Esophagus squamous epithelium (tissue), 4 donors: ENCODE results near the gene ADGRG7.

Experiments used
- POLR2A ChIP-seq, 4 donors: fragments of 450-650 bp; IDR thresholded peaks; one replicate each; pipeline ENCODE4 v1.6.1; 2017; ENCODE audit warnings: antibody characterized with exemption in 4 of 4, mild to moderate bottlenecking in 4 of 4, moderate library complexity in 3 of 4
- TF ChIP-seq, protein P1 (sequence below), 6 experiments: fragments of 450-650 bp in 4 of 6; fragments of 200-600 bp in 2 of 6; sonication (generic) in 2 of 6; IDR thresholded peaks; one replicate each; pipeline ENCODE4 v1.5.1; 2016 to 2019; ENCODE audit warnings: antibody characterized with exemption in 6 of 6, mild to moderate bottlenecking in 4 of 6, moderate library complexity in 4 of 6

DNA sequence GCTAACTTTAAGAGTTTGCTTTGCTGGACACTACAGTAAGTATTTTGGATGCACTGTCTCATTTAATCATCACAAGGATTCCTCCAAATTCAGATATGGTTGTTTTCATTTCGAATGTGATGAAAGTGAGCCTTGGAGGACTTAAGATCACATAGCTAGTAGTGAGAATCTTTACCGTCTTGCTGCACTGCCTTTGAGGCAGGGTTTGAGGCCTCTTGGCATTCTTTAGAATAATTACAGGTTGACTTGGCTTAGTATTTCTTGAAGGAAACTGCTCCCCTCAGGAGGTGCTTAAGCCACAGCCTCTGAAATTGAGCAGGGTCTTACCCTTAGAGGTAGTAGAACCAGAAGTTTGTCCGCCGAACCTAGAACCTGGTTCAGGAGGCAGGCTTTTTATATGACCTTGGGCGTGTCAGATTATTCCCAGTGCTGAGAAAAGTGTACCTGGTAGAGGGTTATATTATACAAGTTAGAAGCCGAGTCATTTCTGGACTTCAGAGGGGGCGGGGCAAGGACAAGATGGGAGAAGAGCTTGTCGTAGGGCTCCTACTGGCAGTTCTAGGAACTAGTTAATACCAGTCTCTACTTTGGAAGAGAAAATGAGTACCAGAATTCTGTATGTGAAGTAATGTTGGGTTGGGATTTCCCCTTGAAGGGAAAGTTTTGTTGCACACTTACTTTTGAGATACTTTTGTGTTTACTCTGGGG is 101.0 kb downstream of the ADGRG7 start:
- TF ChIP-seq, protein P1, sequence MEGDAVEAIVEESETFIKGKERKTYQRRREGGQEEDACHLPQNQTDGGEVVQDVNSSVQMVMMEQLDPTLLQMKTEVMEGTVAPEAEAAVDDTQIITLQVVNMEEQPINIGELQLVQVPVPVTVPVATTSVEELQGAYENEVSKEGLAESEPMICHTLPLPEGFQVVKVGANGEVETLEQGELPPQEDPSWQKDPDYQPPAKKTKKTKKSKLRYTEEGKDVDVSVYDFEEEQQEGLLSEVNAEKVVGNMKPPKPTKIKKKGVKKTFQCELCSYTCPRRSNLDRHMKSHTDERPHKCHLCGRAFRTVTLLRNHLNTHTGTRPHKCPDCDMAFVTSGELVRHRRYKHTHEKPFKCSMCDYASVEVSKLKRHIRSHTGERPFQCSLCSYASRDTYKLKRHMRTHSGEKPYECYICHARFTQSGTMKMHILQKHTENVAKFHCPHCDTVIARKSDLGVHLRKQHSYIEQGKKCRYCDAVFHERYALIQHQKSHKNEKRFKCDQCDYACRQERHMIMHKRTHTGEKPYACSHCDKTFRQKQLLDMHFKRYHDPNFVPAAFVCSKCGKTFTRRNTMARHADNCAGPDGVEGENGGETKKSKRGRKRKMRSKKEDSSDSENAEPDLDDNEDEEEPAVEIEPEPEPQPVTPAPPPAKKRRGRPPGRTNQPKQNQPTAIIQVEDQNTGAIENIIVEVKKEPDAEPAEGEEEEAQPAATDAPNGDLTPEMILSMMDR (IDR thresholded peaks at IDR 0.05): peak in 2 of 6 experiments; percentile 34 to 50
- no peak for TF ChIP-seq POLR2A (IDR thresholded peaks at IDR 0.05)
